ENCODE measurements around the gene PSMG3.

DNA sequence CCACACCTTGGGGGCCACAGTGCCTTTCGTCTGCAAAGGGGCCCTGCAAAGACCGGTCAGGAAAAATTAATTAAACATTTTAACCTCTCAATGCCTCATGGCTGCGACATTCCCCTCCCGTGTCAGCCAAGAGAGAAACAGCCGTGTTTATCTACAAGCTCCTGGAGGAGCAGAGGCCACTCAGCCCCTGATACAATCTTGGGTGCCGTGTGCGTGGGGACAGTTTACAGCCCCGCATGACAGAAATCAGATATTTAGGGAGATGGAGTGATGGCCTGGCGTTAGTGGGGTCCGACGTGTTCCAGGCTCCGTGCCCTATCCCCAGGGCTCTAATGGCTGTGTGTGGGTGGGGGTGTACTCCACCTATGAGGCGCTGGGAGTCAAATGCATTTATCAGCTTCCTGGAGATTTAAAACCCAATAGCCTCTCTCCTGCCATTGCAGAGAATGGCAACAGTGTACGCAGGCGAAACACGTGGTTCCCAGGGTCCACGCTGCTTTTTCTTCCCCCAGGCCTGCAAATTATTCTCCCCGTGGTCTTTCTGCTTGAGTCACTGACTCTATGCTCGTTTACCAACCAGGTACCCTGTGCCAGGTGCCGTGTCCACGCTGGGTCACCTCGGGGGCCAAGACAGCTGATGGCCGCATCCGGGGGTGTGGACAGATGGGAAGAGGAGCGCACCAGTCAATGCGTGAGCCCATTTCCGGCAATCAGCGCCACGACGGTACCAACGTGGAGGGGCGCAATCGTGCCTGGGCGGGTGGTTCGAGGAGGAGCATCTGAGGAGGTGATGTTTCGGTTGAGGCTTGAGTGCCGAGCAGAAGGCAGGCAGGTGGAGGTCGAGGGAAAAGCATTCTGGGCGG, 26.6 kb upstream of the PSMG3 start:
- no peak for TF ChIP-seq YY1 (IDR thresholded peaks at IDR 0.05; ENCODE audit: insufficient read depth, insufficient read length)
- TF ChIP-seq SUZ12 (IDR thresholded peaks at IDR 0.05; ENCODE audit: extremely low read depth, insufficient read depth, insufficient read length) = no peak
- TF ChIP-seq ZNF274 (IDR thresholded peaks at IDR 0.05; ENCODE audit: low read depth, low read length) = no peak

Measured in NT2/D1 (cell line).